ENCODE measurements around the gene C6orf89. TPM values are rescaled to one million over a fixed set of nuclear protein-coding genes. Genes with fewer than 3 reads are reported as not detected.

Gene C6orf89
- total and polyA plus RNA-seq, 2 of the 8 experiments (the other 6 are each of a cell fraction or from before 2014, with no cell fraction given): 4.6 to 12.3 TPM

GRCh38 chr6:36973190-36973589, 87.4 kb downstream of the C6orf89 start (continued):
- no peak for TF ChIP-seq CHD7 (IDR thresholded peaks at IDR 0.05; ENCODE audit: insufficient replicate concordance, low read length)
- TF ChIP-seq TEAD4 (IDR thresholded peaks at IDR 0.05; ENCODE audit: low read depth, low read length): no peak
- TF ChIP-seq KDM1A (IDR thresholded peaks at IDR 0.05; ENCODE audit: borderline replicate concordance, low read length): no peak
- no peak for TF ChIP-seq CHD2 (IDR thresholded peaks at IDR 0.05; ENCODE audit: low read length)
- TF ChIP-seq RXRA (IDR thresholded peaks at IDR 0.05; ENCODE audit: insufficient read depth, low read depth, low read length): no peak
- no peak for TF ChIP-seq ATF2 (IDR thresholded peaks at IDR 0.05; ENCODE audit: low read length)
- TF ChIP-seq MAX (IDR thresholded peaks at IDR 0.05): no peak
- no peak for TF ChIP-seq SIRT6 (IDR thresholded peaks at IDR 0.05; ENCODE audit: low read length)
- no peak for TF ChIP-seq GABPA (IDR thresholded peaks at IDR 0.05; ENCODE audit: borderline replicate concordance, insufficient read depth, low read length)
- no peak for TF ChIP-seq RBBP5 (IDR thresholded peaks at IDR 0.05; ENCODE audit: borderline replicate concordance, low read depth, low read length)
